SJSA1 (cell line): ENCODE measurements around the gene CREB3. TPM values are rescaled to one million over a fixed set of nuclear protein-coding genes. Genes with fewer than 3 reads are reported as not detected.

Source experiments
- DNase-seq, 2 experiments: peaks; one replicate each; pipeline ENCODE4 v3.0.0-alpha.2; 2015 to 2020; ENCODE audit warnings: low spot score in 2 of 2, low read depth in 1 of 2
- H3K27ac ChIP-seq: fragments of 250-450 bp; sonication (Bioruptor Pico); 2 replicates; pipeline ENCODE4 v1.5.1; 2020; ENCODE audit warnings: mild to moderate bottlenecking, moderate library complexity
- H3K27me3 ChIP-seq: fragments of 250-450 bp; sonication (Bioruptor Pico); replicated peaks from 2 replicates; pipeline ENCODE4 v1.5.1; 2020; ENCODE audit warnings: mild to moderate bottlenecking, moderate library complexity
- H3K36me3 ChIP-seq: fragments of 250-450 bp; sonication (Bioruptor Pico); 2 replicates; pipeline ENCODE4 v1.5.1; 2020; ENCODE audit warnings: mild to moderate bottlenecking
- H3K4me1 ChIP-seq: fragments of 250-450 bp; sonication (Bioruptor Pico); replicated peaks from 2 replicates; pipeline ENCODE4 v1.6.1; 2021; ENCODE audit warnings: mild to moderate bottlenecking
- H3K4me3 ChIP-seq: fragments of 250-450 bp; sonication (Bioruptor Pico); 2 replicates; pipeline ENCODE4 v1.5.1; 2020; ENCODE audit warnings: mild to moderate bottlenecking
- H3K9me3 ChIP-seq: fragments of 250-450 bp; sonication (Bioruptor Pico); replicated peaks from 2 replicates; pipeline ENCODE4 v1.5.1; 2020; ENCODE audit warnings: mild to moderate bottlenecking
- total RNA-seq: library from RNA; depleted of rRNA; stranded (reverse); fragments of >200 nt; shearing (Covaris generic); gene quantifications from 2 replicates; pipeline ENCODE4 v1.2.3, GENCODE V29; 2014

CREB3 gene
- total RNA-seq, 1 experiment from 2014 or later, result 39.2 TPM

DNA sequence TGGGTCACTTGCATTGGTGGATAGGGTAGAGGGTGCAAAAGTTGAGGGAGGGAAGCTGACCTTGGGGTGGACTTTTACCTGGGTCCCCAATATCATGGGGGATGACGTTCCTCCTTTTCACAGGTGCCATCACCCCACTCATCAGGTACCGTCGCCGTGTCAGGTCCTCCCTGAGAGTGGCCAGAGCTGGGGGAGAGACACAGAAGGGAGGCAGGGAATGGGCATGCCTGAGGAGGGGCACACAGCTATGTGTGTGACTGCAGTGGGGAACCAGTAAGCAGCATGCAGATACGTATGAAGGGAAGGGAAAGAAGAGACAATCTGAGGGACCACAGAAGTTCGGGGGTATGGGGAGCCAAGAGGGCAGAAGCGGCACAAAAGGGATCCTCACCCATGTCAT is 6.5 kb downstream of the CREB3 start:
- peaks cover 65% of the 10 kb centered on the region for H3K36me3 ChIP-seq
- no peak for DNase-seq

DNA sequence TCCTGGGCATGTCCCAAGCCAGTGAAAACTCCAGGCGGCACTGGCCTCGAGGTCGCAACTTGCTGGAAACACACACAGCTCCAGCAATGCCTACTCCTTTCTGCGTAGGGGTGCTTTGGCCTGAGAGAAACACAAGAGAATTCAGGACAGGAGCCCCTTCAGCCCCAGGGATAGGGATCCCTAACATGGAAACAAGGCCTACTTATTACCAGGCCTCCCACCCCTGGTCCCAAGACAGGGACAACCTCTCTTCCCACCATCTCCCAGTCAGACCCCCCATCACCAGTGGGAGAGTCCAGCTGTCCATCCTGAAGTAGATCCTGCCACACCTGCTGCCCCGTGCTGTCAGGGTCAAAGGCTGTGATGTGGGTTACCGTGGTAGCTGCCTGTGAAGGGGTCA is 7.8 kb downstream of the CREB3 start:
- no peak for DNase-seq
- Histone ChIP-seq H3K4me1 (no peaks in the 10 kb centered on the region), H3K27ac (no peak overlapping the region), H3K36me3 (peaks cover 70% of the 10 kb centered on the region), H3K9me3 (no peaks in the 10 kb centered on the region), H3K27me3 (no peaks in the 10 kb centered on the region), H3K4me3 (no peak overlapping the region)

More for the DNA sequence above, 6.5 kb downstream of the CREB3 start:
- Histone ChIP-seq H3K27me3 (no peaks in the 10 kb centered on the region), H3K9me3 (no peaks in the 10 kb centered on the region), H3K4me1 (no peaks in the 10 kb centered on the region), H3K4me3 (no peak overlapping the region), H3K27ac (no peak overlapping the region)

DNA sequence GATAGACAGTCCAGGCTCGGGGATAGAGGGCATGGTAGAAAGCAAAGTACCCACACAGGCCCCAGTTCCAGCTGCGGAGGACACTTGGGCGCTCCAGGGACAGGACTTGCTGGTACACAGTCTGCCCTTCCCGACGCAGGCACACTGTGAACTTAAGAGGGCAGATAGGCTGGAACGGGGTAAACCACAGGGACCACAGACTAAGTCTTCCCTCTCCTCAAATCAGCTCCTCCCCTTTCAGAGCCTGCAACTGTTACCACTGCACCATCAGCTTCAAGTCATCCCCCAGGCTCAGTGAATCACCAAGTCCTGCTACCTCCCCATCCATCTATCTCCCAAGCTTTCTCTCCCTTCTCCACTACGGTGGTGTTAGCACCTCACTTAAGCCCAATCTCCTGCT is 9.3 kb downstream of the CREB3 start:
- no peak for DNase-seq
- H3K36me3 ChIP-seq, result peaks cover 55% of the 10 kb centered on the region
- no peak overlapping the region for H3K4me3 ChIP-seq

DNA sequence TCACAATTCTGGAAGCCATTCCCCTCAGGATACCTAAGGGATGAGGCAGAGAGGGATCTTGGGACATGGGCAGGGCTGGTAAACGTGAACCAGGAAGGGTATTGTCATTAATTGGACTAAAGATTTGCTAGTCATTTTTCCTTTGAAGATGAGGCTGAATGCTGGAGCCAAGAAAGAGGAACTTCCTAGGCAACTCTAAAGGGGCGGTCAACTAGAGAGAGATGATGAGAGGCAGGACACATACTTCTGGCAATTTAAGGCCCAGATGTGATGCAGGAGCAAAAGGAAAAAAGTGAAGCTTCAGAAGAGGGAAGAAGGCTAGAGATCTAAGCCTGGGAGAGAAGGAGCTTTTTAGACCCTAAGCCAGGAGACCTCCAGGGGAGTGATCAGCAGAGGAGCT is 11.0 kb downstream of the CREB3 start:
- Histone ChIP-seq H3K27me3 (no peaks in the 10 kb centered on the region), H3K9me3 (no peaks in the 10 kb centered on the region), H3K4me1 (peaks cover 15% of the 10 kb centered on the region; the same call in 1 of the 2 replicates), H3K27ac (no peak overlapping the region), H3K36me3 (peaks cover 37% of the 10 kb centered on the region), H3K4me3 (no peak overlapping the region)
- no peak for DNase-seq

More for the DNA sequence above, 9.3 kb downstream of the CREB3 start:
- H3K27me3 ChIP-seq, result no peaks in the 10 kb centered on the region
- H3K9me3 ChIP-seq, result no peaks in the 10 kb centered on the region
- H3K27ac ChIP-seq, result no peak overlapping the region
- peaks cover 6% of the 10 kb centered on the region; the same call in 1 of the 2 replicates for H3K4me1 ChIP-seq

GRCh38 chr9:35743880-35744518 is 11.5 kb downstream of the CREB3 start:
- Histone ChIP-seq H3K9me3 (no peaks in the 10 kb centered on the region), H3K27ac (no peak overlapping the region), H3K36me3 (peaks cover 34% of the 10 kb centered on the region), H3K4me1 (peaks cover 15% of the 10 kb centered on the region; the same call in 1 of the 2 replicates), H3K4me3 (no peak overlapping the region), H3K27me3 (no peaks in the 10 kb centered on the region)
- DNase-seq, result no peak

- H3K27me3 ChIP-seq, result no peaks in the 10 kb centered on the region
- no peak overlapping the region for H3K27ac ChIP-seq
- H3K36me3 ChIP-seq, result peaks cover 27% of the 10 kb centered on the region
- DNase-seq, result no peak
- no peak overlapping the region for H3K4me3 ChIP-seq
- H3K9me3 ChIP-seq, result no peaks in the 10 kb centered on the region
- peaks cover 21% of the 10 kb centered on the region for H3K4me1 ChIP-seq
These were observed 13.1 kb downstream of the CREB3 start for GRCh38 chr9:35745569-35745968.

GRCh38 chr9:35746583-35746982 is 14.1 kb downstream of the CREB3 start:
- no peak overlapping the region for H3K27ac ChIP-seq
- no peaks in the 10 kb centered on the region for H3K9me3 ChIP-seq
- H3K4me1 ChIP-seq, result peaks cover 21% of the 10 kb centered on the region
- H3K4me3 ChIP-seq, result no peak overlapping the region; the same call in 1 of the 2 replicates
- peaks cover 27% of the 10 kb centered on the region for H3K36me3 ChIP-seq
- peak in 1 of 2 experiments; percentile 4 for DNase-seq
- H3K27me3 ChIP-seq, result no peaks in the 10 kb centered on the region

- peaks cover 21% of the 10 kb centered on the region for H3K4me1 ChIP-seq
- peak overlapping the region; percentile 95 for H3K4me3 ChIP-seq
- H3K9me3 ChIP-seq, result no peaks in the 10 kb centered on the region
- peak overlapping the region; percentile 83 for H3K27ac ChIP-seq
- H3K27me3 ChIP-seq, result no peaks in the 10 kb centered on the region
- no peak for DNase-seq
- peaks cover 18% of the 10 kb centered on the region for H3K36me3 ChIP-seq
These were observed 15.9 kb downstream of the CREB3 start for GRCh38 chr9:35748242-35748857.

DNA sequence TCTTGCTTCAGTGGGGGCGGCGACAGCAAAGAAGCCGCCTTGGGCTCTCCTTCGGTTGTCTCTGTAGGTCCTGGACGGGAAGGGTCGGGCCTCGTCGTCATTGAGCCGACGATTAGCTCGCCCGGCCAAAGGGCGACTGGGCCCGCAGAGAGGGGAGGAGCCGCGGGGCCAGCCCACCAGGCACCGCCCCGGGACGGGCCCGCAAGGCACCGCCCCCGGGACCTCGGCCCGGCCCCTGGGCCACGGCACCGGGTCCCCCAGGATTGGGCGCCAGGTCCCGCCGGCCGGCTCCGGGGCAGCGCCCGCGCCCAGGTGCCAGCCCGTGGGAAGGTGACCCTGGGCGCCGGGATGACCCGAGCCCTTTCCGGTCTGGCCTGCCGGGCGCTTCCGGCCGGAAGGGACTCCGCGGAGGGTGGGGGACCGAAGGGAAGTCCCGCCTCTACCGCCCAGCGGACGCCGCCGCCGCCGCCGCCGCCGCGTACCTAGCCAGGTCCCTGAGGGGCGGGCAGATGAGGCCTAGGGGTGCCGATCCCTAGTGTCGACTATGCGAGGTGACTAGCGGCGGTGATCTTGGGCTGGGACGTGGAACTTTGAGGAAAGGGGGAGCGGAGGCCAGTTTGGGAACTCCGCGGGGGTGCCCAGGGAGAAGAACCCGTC is 16.5 kb downstream of the CREB3 start, which contains the start of the genes GBA2 and RGP1:
Gene GBA2 (minus strand): TSS at position 371 of the 657 bp plus-strand sequence. CDS start 524 bp downstream, outside the sequence.
Gene RGP1 (plus strand): TSS at position 430 of the 657 bp plus-strand sequence. CDS start 469 bp downstream, outside the sequence.
- H3K36me3 ChIP-seq, result peaks cover 13% of the 10 kb centered on the region
- H3K27me3 ChIP-seq, result no peaks in the 10 kb centered on the region
- peaks cover 21% of the 10 kb centered on the region for H3K4me1 ChIP-seq
- H3K9me3 ChIP-seq, result no peaks in the 10 kb centered on the region
- DNase-seq, result peak; percentile 46 to 59
- peak within 1 kb of the TSS; percentile 83 for H3K27ac ChIP-seq
- peak within 1 kb of the TSS; percentile 95 for H3K4me3 ChIP-seq

GRCh38 chr9:35749515-35750255 is 17.2 kb downstream of the CREB3 start:
- peak overlapping the region; percentile 83 for H3K27ac ChIP-seq
- H3K27me3 ChIP-seq, result no peaks in the 10 kb centered on the region
- H3K4me1 ChIP-seq, result peaks cover 21% of the 10 kb centered on the region
- DNase-seq, result peak in 1 of 2 experiments; percentile 2
- no peaks in the 10 kb centered on the region for H3K9me3 ChIP-seq
- H3K36me3 ChIP-seq, result peaks cover 6% of the 10 kb centered on the region
- peak overlapping the region; percentile 95 for H3K4me3 ChIP-seq

DNA sequence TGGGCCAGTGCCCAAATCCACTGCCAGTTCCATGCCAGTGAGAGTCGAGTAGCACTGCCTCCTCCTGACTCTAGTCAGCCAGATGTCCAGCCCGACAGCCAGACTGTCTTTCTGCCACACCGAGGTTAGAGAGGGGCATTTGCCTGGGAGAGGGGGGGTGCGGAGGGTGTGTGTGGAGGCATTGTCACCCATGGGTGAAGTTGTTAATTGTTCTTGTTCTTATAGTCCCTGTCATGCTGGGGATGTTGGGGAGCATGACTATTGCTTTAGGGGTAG is 17.7 kb downstream of the CREB3 start:
- no peak for DNase-seq
- H3K36me3 ChIP-seq, result peaks cover 6% of the 10 kb centered on the region
- no peaks in the 10 kb centered on the region for H3K27me3 ChIP-seq
- no peak overlapping the region for H3K27ac ChIP-seq
- peaks cover 21% of the 10 kb centered on the region for H3K4me1 ChIP-seq
- H3K4me3 ChIP-seq, result peak overlapping the region; percentile 95; the same call in 1 of the 2 replicates
- no peaks in the 10 kb centered on the region for H3K9me3 ChIP-seq

DNA sequence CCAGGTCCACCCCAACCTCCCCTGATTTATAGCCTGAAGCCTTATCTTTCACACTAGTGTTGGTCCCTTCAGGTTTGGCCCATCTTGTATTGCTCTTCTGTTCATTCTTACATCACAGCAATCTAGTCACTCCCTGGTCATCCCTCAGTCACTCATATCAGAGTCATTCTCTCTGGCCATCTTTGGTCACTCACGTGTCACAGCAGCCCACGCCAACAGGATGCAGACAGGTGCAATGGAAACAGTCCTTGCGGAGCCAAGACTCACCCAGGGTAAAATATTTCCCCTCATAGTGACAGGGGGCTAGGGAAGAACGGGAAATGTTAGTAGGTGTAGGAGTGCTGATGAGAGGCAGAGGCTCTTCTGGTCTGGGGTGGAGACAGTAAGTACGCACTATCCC is 21.0 kb downstream of the CREB3 start:
- Histone ChIP-seq H3K27me3 (no peaks in the 10 kb centered on the region), H3K4me3 (no peak overlapping the region), H3K36me3 (peaks cover 6% of the 10 kb centered on the region), H3K27ac (no peak overlapping the region), H3K4me1 (peaks cover 6% of the 10 kb centered on the region), H3K9me3 (no peaks in the 10 kb centered on the region)
- DNase-seq, result no peak

DNA sequence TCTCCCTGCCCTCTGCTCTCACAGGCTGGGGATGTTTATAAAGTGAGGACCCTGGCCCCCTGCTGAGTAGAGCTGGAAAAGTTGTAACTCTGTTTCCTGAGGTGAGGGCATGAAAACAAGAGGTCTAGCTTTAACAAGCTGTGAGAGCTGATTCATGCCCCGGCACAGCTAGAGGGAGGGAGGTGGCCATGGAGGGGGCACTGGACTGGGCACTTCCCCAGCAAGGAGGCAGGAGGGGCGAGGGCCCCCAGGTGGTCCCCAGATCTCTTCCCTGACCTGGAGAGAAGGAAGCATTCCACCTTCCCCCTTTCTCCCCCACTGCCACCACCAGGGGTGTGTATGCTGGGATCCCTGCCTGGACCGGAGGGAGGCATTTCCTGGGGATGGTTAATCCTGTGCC is 21.8 kb downstream of the CREB3 start, which contains the start of gene MSMP:
Gene MSMP (minus strand): TSS at position 13 of the 400 bp plus-strand sequence. CDS start 147 bp downstream, outside the sequence.
- Histone ChIP-seq H3K27ac (no peak within 1 kb of the TSS), H3K4me3 (no peak within 1 kb of the TSS), H3K4me1 (peaks cover 6% of the 10 kb centered on the region), H3K9me3 (no peaks in the 10 kb centered on the region), H3K36me3 (peaks cover 1% of the 10 kb centered on the region; the same call in 1 of the 2 replicates), H3K27me3 (no peaks in the 10 kb centered on the region)
- no peak for DNase-seq
